K562 (cell line): ENCODE measurements around the gene UQCRH. TPM values are rescaled to one million over a fixed set of nuclear protein-coding genes. Genes with fewer than 3 reads are reported as not detected.

Experiments
- CBX5 ChIP-seq: IDR thresholded peaks from 2 replicates; pipeline ENCODE4 v1.6.1; 2014; ENCODE audit warnings: low read depth, borderline replicate concordance
- POLR3A ChIP-seq: IDR thresholded peaks from 2 replicates; pipeline ENCODE4 v1.6.1; 2011; ENCODE audit warnings: borderline replicate concordance, mild to moderate bottlenecking, moderate library complexity; ENCODE audit not compliant: insufficient read length, insufficient read depth; ENCODE audit errors: extremely low read depth
- TEAD2 ChIP-seq: fragments of 450-650 bp; IDR thresholded peaks from 2 replicates; pipeline ENCODE4 v1.6.1; 2016; ENCODE audit warnings: missing genetic modification characterization, control low read depth, missing compliant biosample characterization
- XRCC5 ChIP-seq: fragments of 200-400 bp; formaldehyde crosslinking; IDR thresholded peaks from 2 replicates; pipeline ENCODE4 v1.6.1; 2017; ENCODE audit warnings: low read depth, mild to moderate bottlenecking, low read length
- ZEB2 ChIP-seq: fragments of 450-650 bp; IDR thresholded peaks from 2 replicates; pipeline ENCODE4 v1.6.1; 2016
- ZNF24 ChIP-seq: fragments of 450-650 bp; IDR thresholded peaks from 2 replicates; pipeline ENCODE4 v1.6.1; 2016
- ZNF644 ChIP-seq: fragments of 200-800 bp; sonication (Bioruptor generic); IDR thresholded peaks from 2 replicates; pipeline ENCODE4 v1.6.1; 2016; ENCODE audit warnings: low read depth, missing genetic modification characterization, missing compliant biosample characterization
- polyA plus RNA-seq, 8 experiments: library from polyadenylated mRNA; depleted of rRNA in 4 of 8; stranded (reverse) in 5 of 8; unstranded in 3 of 8; fragments of >200 nt; fragmentation: Nextera tagmentation in 2 of 8; fragmentation: Illumina TruSeq in 1 of 8; extraction: Ambion mirVana in 2 of 8; extraction: Trizol in 1 of 8; gene quantifications; 2 replicates each; pipeline versions ENCODE4 v1.2.1 to v1.2.3, GENCODE V29; 2011 to 2014; ENCODE audit warnings: inconsistent platforms in 1 of 8, missing spikeins in 1 of 8
- total RNA-seq, 7 experiments: library from RNA; depleted of rRNA in 6 of 7; stranded (reverse); fragments of >200 nt in 6 of 7; fragmentation: Illumina TruSeq in 2 of 7; extraction: Trizol in 2 of 7; gene quantifications; 2 replicates each; pipeline versions ENCODE4 v1.2.1 to v1.2.3, GENCODE V29; 2011 to 2021; ENCODE audit warnings: low replicate concordance in 1 of 7
- TF ChIP-seq, protein P1 (sequence below): fragments of 450-650 bp; formaldehyde crosslinking; IDR thresholded peaks from 2 replicates; pipeline ENCODE4 v1.4.0; 2020; ENCODE audit warnings: mild to moderate bottlenecking, moderate library complexity
- TF ChIP-seq, protein P2 (sequence below): fragments of 450-650 bp; formaldehyde crosslinking; IDR thresholded peaks from 2 replicates; pipeline ENCODE4 v1.4.0; 2022; ENCODE audit warnings: missing genetic modification characterization

Gene UQCRH
- total and polyA plus RNA-seq, 9 of the 15 experiments (the other 6 are each of a cell fraction or from before 2014, with no cell fraction given), result 1,267 to 5,184 (median 2,410) TPM

DNA sequence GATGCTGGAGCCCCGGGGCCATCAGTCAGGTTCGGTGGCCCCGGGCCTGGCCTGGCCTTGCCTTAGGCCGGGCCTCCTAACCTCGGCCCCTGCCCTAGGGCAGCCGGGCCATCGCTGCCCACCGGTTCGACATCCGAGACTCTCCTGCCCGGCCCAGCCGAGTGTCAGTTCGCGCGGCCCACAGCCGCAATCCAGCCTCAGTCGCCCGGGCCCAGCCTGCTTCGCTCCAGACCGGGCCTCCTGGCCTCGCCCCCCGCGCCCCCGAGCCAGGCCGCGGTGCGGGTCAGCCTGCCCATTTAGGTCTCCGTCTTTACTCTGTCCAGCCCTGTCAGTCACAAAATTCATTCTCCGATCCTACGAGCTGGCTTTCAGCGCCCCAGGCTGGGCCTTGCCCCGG lies 859 bp upstream of the UQCRH start (continued):
- TF ChIP-seq, protein P1, sequence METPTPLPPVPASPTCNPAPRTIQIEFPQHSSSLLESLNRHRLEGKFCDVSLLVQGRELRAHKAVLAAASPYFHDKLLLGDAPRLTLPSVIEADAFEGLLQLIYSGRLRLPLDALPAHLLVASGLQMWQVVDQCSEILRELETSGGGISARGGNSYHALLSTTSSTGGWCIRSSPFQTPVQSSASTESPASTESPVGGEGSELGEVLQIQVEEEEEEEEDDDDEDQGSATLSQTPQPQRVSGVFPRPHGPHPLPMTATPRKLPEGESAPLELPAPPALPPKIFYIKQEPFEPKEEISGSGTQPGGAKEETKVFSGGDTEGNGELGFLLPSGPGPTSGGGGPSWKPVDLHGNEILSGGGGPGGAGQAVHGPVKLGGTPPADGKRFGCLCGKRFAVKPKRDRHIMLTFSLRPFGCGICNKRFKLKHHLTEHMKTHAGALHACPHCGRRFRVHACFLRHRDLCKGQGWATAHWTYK (CRISPR knock-in tag), result no peak
- TF ChIP-seq TEAD2 (tag) (no peak), ZEB2 (no peak), ZNF644 (tag) (no peak), ZNF24 (no peak), XRCC5 (no peak), POLR3A (no peak), CBX5 (no peak)
- TF ChIP-seq, protein P2, sequence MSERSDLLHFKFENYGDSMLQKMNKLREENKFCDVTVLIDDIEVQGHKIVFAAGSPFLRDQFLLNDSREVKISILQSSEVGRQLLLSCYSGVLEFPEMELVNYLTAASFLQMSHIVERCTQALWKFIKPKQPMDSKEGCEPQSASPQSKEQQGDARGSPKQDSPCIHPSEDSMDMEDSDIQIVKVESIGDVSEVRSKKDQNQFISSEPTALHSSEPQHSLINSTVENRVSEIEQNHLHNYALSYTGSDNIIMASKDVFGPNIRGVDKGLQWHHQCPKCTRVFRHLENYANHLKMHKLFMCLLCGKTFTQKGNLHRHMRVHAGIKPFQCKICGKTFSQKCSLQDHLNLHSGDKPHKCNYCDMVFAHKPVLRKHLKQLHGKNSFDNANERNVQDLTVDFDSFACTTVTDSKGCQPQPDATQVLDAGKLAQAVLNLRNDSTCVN (CRISPR knock-in tag), result no peak
